Right hindlimb (tissue), 1 donor: ENCODE results near the gene DDT.
"Not testable (repeated sequence)": the region's sequence is repeated elsewhere in the genome, so short reads cannot be mapped to it uniquely, and the experiment has no call there.

Experiments
- DNase-seq: peaks from one replicate; pipeline ENCODE4 v3.0.0-alpha.2; 2018

DDT gene

DNA sequence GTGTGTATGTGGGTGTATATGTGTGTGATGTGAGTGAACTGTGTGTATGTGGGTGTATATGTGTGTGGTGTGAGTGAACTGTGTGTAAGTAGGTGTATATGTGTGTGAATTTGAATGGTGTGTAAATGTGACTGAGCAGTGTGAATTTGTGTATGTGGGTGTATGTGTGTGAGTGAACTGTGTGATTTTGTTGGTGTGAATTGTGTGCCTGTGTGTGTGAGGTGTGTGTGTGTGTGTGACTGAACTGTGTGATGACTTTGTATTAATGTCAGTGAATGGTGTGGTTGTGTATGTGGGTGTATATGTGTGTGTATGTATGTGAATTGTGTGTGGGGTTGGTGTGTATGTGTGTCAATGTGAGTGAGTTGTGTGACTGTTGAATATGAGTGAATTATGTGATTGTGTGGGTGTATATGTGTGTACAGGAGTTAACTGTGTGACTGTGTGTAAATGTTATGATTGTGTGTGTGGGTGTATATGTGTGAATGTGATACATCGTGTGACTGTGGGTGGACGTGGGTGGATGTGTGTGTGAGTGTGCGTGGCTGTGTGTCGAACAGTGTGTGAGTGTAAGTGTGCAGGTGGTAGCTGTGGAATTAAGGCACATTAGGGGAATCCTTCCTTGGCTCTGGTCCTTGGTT lies 12.4 kb upstream of the DDT start:
- DNase-seq = not testable (repeated sequence)

GRCh38 chr22:23986089-23986488 lies 11.8 kb upstream of the DDT start:
- DNase-seq = not testable (repeated sequence)

DNA sequence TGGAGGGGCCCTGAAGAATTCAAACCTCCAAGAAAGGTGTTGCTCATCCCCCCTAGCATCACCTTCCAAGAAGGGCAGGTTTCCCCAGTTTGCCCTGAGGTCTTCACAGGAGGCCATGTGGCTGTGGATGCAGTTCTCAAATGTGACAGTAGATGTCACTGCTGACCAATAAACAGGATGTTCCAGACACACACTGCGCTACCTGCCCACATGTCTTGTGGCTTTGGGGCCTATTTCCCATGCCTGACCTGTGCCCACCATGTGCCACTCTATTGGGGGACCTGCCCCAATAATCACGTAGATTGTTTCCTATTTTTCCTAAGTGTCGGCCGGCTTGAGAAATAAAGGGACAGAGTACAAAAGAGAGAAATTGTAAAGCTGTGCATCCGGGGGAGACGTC lies 10.2 kb upstream of the DDT start:
- DNase-seq = peak; percentile 25

DNA sequence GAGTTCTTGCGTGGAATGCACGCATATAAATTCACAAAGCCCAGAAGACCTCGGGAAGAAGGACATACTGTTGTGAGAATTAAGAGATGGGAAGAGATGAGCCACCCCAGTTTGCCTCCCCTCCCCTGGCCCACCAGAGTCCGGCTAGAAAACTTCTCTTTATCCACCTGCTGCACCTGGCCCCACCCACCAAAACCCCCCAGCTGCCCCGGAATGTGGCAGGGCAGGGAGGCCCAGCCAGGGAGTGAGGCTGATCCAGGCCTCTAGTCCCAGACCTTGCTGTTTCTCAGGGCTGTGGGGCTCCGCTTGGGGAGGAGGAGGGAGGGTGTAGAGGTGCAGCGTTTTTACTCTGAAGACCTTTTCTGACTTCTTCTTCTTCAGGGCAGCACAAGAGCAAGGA lies 6.3 kb upstream of the DDT start:
- not testable (repeated sequence) for DNase-seq

GRCh38 chr22:23979557-23980240 lies 5.5 kb upstream of the DDT start, which contains the start of gene GSTT2:
GSTT2 (plus strand) TSS chr22:23980134.
- not testable (repeated sequence) for DNase-seq

DNA sequence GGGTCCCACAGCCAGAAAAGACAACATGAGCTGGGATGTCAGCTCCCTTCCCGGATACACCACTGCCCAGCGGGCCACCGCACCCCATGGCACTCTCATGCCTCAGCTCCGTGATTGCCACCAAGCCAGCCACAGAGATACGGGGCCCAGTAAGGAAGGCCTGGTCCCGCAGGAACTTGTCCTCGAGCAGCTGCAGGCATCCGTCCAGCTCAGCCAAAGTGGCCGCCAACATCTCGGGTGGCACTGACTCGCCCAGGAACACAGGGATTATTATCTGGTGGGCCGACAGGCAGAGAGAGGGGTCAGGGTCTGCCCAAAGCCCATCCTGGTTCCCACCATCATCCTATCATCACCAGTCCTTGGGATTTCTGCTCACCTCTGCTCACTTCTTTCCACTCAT lies 3.1 kb upstream of the DDT start:
- not testable (repeated sequence) for DNase-seq

- DNase-seq = not testable (repeated sequence)
Observed at GRCh38 chr22:23974836-23975352, 653 bp upstream of the DDT start.

DNA sequence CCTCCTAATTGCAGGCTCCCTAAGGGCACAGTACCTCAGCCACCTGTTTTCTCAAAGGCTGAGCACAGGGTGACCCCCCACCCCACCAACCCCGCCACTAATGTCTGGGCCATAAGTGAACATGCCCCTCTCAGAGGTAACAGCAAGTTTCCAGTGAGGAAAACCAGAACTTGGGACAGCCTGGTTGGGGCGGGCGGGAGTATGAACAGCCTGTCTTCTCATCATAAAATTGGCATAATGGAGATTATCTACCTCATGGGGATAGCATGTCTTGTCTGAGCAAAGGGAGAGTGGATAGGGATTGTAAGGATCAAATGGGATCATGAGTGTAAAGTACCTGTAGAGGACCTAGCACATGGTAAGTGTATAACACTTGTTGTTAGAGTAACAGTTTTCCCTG lies 2.3 kb downstream of the DDT start:
- not testable (repeated sequence) for DNase-seq

GRCh38 chr22:23970816-23971486 lies 3.3 kb downstream of the DDT start:
- DNase-seq = no peak

- no peak for DNase-seq
Observed at GRCh38 chr22:23970201-23970641, 4.0 kb downstream of the DDT start.

- no peak for DNase-seq
Observed at GRCh38 chr22:23969071-23969470, 5.2 kb downstream of the DDT start.

DNA sequence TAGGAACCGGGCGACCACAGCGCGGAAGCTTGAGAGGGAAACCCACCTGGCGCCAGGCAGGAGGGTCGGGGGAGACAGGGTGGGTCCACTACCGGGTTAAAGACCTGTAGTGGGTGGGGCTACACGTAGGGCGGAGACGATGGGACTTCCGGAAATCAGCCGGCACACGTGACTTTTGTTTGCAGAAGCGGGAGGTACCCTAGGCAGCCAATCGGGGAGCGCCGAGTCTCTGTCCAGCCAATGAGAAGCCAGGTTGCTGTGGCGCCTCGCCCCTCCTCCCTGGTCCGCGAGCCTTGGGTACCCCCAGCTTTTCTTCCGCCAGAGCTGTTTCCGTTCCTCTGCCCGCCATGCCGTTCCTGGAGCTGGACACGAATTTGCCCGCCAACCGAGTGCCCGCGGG lies 7.7 kb downstream of the DDT start, which contains the start of gene DDTL:
TSS of gene DDTL (plus strand) at position 321 of the 400 bp plus-strand sequence. CDS start at position 348, 27 bp downstream.
- not testable (repeated sequence) for DNase-seq

- DNase-seq = not testable (repeated sequence)
Observed at GRCh38 chr22:23966094-23966493, 8.1 kb downstream of the DDT start.

DNA sequence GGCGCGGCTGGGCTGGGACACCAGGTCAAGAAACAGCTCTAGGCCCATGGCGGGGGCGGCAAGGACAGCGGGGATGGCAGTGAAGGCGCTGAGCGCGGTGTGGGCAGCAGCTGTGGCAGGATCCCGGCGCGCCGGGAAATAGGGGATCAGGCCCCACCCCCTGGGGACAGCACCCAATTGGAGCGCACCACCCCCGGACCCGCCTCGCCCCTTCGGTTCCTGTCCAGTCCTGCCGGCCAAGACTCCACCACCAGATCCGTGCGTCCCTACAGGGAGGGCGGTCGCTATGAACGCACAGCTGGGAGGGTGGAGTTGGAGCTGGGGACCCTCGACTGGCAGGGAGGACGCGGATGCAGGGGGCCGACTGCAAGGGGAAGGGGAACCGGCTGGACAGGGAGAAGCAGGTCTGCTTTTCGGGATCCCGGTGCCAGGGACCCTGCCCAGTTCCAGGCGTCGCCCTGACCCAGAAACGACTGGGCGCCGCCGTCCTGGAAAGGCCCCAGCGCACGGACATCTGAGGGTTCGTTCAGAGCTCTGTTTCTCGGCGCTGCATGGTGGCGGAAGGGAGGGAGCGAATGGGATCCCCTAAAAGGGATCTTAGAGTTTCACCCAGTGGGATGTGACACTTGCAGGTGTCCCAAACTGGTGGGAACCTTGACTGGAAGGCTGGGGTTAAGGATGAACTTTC lies 13.0 kb downstream of the DDT start, which contains the start of gene GSTT2B:
TSS of gene GSTT2B (minus strand) at position 112 of the 688 bp plus-strand sequence. CDS start at position 48, 64 bp downstream.
- not testable (repeated sequence) for DNase-seq

- DNase-seq = peak; percentile 55
Observed at GRCh38 chr22:23956301-23956900, 17.8 kb downstream of the DDT start.

GRCh38 chr22:23955886-23956285 lies 18.4 kb downstream of the DDT start:
- not testable (repeated sequence) for DNase-seq

DNA sequence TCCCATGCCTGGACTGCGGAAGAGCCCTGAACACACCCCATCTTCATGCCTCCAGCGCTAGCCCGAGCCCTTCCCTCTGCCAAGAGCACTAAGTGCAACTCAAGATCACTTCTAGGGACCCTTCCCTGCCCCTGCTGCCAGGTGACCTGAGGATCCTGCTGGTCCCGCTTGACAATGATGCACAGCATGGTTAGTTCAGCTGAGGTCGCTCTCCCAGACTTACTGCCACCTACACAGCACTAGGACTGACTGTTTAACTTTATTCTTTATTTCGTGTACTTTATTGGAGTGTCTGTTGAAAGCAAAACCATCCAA lies 19.3 kb downstream of the DDT start:
- not testable (repeated sequence) for DNase-seq

- DNase-seq = not testable (repeated sequence)
Observed at GRCh38 chr22:23954193-23954990, 19.8 kb downstream of the DDT start.

GRCh38 chr22:23953485-23953884 lies 20.8 kb downstream of the DDT start:
- not testable (repeated sequence) for DNase-seq

GRCh38 chr22:23952794-23953405 lies 21.3 kb downstream of the DDT start:
- DNase-seq = not testable (repeated sequence)

DNA sequence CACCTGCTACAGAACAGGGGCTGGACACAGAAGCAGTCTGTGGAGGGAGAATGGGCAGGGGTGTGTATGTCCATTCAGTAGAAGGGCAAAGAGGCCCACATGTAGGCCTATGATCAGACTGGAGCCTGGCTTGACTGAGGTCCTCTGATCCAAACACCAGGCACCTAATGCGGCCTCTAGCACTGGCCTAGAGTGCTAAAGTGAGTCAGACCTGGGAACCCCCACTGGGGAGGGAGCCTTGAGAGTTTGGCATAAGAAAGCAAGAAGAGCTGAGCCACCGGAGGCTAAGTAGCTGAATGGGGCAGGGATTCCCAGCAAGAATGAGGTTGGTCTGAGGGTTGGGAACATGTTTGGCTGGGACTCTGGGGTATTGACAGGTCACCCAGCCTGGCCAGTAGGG lies 22.9 kb downstream of the DDT start:
- DNase-seq = not testable (repeated sequence)
